Endothelial cell of umbilical vein (primary cell): ENCODE data around the gene CDC26. TPM values are rescaled to one million over a fixed set of nuclear protein-coding genes. Genes with fewer than 3 reads are reported as not detected.

Source experiments
- BruUV-seq: library from RNA; stranded (reverse); fragments of 400-500 nt; replicated peaks from 2 replicates; lab custom pipeline; 2021; lab: Mats Ljungman, UMichigan
- CTCF ChIA-PET: fragments of 300-600, 350-600 bp; sonication (Branson Sonifier 250); formaldehyde crosslinking; loops from one replicate; lab custom pipeline; 2021; ENCODE audit warnings: antibody characterized with exemption, inconsistent platforms; lab: Charles Lee
- POLR2A ChIA-PET: fragments of 300-600, 350-600 bp; sonication (Branson Sonifier 250); formaldehyde crosslinking; loops from one replicate; lab custom pipeline; 2021; ENCODE audit warnings: antibody characterized with exemption, inconsistent platforms; lab: Charles Lee
- DNase-seq: peaks from one replicate; pipeline ENCODE4 v3.0.0-alpha.2; 2011; ENCODE audit warnings: low read depth, low spot score
- FAIRE-seq: peaks from 2 replicates; lab custom pipeline; 2011; peaks lifted over from hg19 to GRCh38; lab: Jason Lieb, UNC
- H2AFZ ChIP-seq: 2 replicates; pipeline ENCODE4 v1.6.0; 2012; ENCODE audit warnings: low read depth, low read length, control low read depth, inconsistent platforms
- H3K27ac ChIP-seq: 2 replicates; pipeline ENCODE4 v1.5.1; 2011; ENCODE audit warnings: low read depth, mild to moderate bottlenecking, control low read depth, low read length, moderate library complexity; ENCODE audit not compliant: insufficient read depth
- H3K27me3 ChIP-seq, 2 experiments: 2 replicates each; pipeline versions ENCODE4 v1.6.0 to v1.6.1; 2011; ENCODE audit warnings: low read length in 2 of 2, mixed read lengths in 1 of 2; ENCODE audit not compliant: control insufficient read depth in 2 of 2, insufficient read depth in 2 of 2
- H3K36me3 ChIP-seq, 2 experiments: 2 replicates in 1 of 2; 3 replicates in 1 of 2; pipeline ENCODE4 v1.5.1; 2011; ENCODE audit warnings: low read length in 2 of 2, mild to moderate bottlenecking in 1 of 2, moderate library complexity in 1 of 2; ENCODE audit not compliant: control insufficient read depth in 2 of 2, insufficient read depth in 2 of 2; ENCODE audit errors: extremely low read depth in 1 of 2
- H3K4me1 ChIP-seq: 3 replicates; pipeline ENCODE4 v1.5.1; 2011; ENCODE audit warnings: mild to moderate bottlenecking, low read length; ENCODE audit not compliant: control insufficient read depth, insufficient read depth; ENCODE audit errors: extremely low read depth
- H3K4me2 ChIP-seq: 2 replicates; pipeline ENCODE4 v1.6.1; 2011; ENCODE audit warnings: low read length, control low read depth, mixed read lengths; ENCODE audit not compliant: insufficient read depth
- H3K4me3 ChIP-seq, 3 experiments: fragments of 200-600 bp in 1 of 3; sonication (generic), shearing (Covaris generic) in 1 of 3; replicated peaks in 1 of 3; 2 replicates each; pipeline ENCODE4 v1.5.1; 2011 to 2016; ENCODE audit warnings: control low read depth in 3 of 3, low read length in 3 of 3, mild to moderate bottlenecking in 2 of 3, inconsistent platforms in 1 of 3, low read depth in 1 of 3, moderate library complexity in 1 of 3; ENCODE audit not compliant: insufficient read depth in 1 of 3
- H3K79me2 ChIP-seq: 2 replicates; pipeline ENCODE4 v1.6.0; 2012; ENCODE audit warnings: low read length, inconsistent platforms; ENCODE audit not compliant: control insufficient read depth, insufficient read depth
- H3K9ac ChIP-seq: replicated peaks from 2 replicates; pipeline ENCODE3; 2011; ENCODE audit warnings: low read length, control low read depth; ENCODE audit not compliant: insufficient read depth; ENCODE audit errors: extremely low read depth
- H3K9me1 ChIP-seq: replicated peaks from 3 replicates; pipeline ENCODE4 v1.6.0; 2011; ENCODE audit warnings: mild to moderate bottlenecking, low read length; ENCODE audit not compliant: control insufficient read depth, insufficient read depth; ENCODE audit errors: extremely low read depth
- H3K9me3 ChIP-seq: replicated peaks from 2 replicates; pipeline ENCODE4 v1.5.1; 2012; ENCODE audit warnings: low read length, inconsistent platforms; ENCODE audit not compliant: control insufficient read depth, insufficient read depth
- H4K20me1 ChIP-seq: replicated peaks from 2 replicates; pipeline ENCODE3; 2011; ENCODE audit warnings: mild to moderate bottlenecking, low read length; ENCODE audit not compliant: control insufficient read depth, insufficient read depth; ENCODE audit errors: extremely low read depth
- EZH2 ChIP-seq: IDR thresholded peaks from 2 replicates; pipeline ENCODE4 v1.6.1; 2012; ENCODE audit warnings: borderline replicate concordance, low read depth, mild to moderate bottlenecking, moderate library complexity, low read length, inconsistent platforms; ENCODE audit not compliant: severe bottlenecking
- FOS ChIP-seq: IDR thresholded peaks from 2 replicates; pipeline ENCODE4 v1.6.1; 2011; ENCODE audit warnings: mild to moderate bottlenecking, low read length, moderate library complexity, borderline replicate concordance; ENCODE audit not compliant: insufficient read depth
- GATA2 ChIP-seq: IDR thresholded peaks from 2 replicates; pipeline ENCODE4 v1.7.0; 2011; ENCODE audit warnings: low read depth, mild to moderate bottlenecking, moderate library complexity, mixed read lengths, low read length; ENCODE audit not compliant: insufficient read length, insufficient read depth
- JUN ChIP-seq: IDR thresholded peaks from 2 replicates; pipeline ENCODE4 v1.6.1; 2011; ENCODE audit warnings: borderline replicate concordance, low read depth; ENCODE audit not compliant: insufficient read length, insufficient read depth
- MYC ChIP-seq: IDR thresholded peaks from one replicate; pipeline ENCODE4 v1.6.1; 2011; ENCODE audit warnings: mild to moderate bottlenecking, low read depth, low read length
- POLR2A ChIP-seq: IDR thresholded peaks from 2 replicates; pipeline ENCODE4 v1.6.1; 2012; ENCODE audit warnings: low read depth, mild to moderate bottlenecking, control low read depth, low read length
- POLR2AphosphoS5 ChIP-seq: IDR thresholded peaks from 2 replicates; pipeline ENCODE4 v1.6.1; 2012; ENCODE audit warnings: low read depth, mild to moderate bottlenecking, control low read depth, low read length, moderate library complexity; ENCODE audit not compliant: insufficient read depth
- dilution Hi-C: fragments of 300-500 bp; cut with MboI; formaldehyde crosslinking; loops from one replicate; pipeline ENCODE4 v1.15.0; 2019; ENCODE audit warnings: low sequenced_read_pairs; ENCODE audit not compliant: extremely low pct_ligation_motif_present
- intact Hi-C: fragments of 100-400 bp; cut with micrococcal nuclease; formaldehyde crosslinking; loops from one replicate; pipeline ENCODE4 v1.10.0; 2022
- polyA plus RNA-seq, 4 experiments: library from polyadenylated mRNA; depleted of rRNA in 3 of 4; stranded (reverse) in 3 of 4; unstranded in 1 of 4; fragments of >200 nt; gene quantifications; 2 replicates each; pipeline versions ENCODE4 v1.2.1 to v1.2.3, GENCODE V29; 2011 to 2012; ENCODE audit warnings: missing spikeins in 1 of 4
- total RNA-seq: library from RNA; stranded (reverse); gene quantifications from 2 replicates; pipeline ENCODE4 v1.2.3, GENCODE V29; 2021
- TF ChIP-seq, protein P1 (sequence below): IDR thresholded peaks from 2 replicates; pipeline ENCODE4 v1.6.1; 2011; ENCODE audit not compliant: insufficient read depth, insufficient read length
- TF ChIP-seq, protein P2 (sequence below), 2 donors: IDR thresholded peaks; 1 replicate in 1 of 2; 2 replicates in 1 of 2; pipeline ENCODE4 v1.5.1; 2011; ENCODE audit warnings: low read length in 2 of 2, mild to moderate bottlenecking in 2 of 2, moderate library complexity in 2 of 2, control low read depth in 1 of 2, inconsistent platforms in 1 of 2, low read depth in 1 of 2; ENCODE audit not compliant: insufficient read depth in 1 of 2; ENCODE audit errors: extremely low read depth in 1 of 2

CDC26 gene
- total and polyA plus RNA-seq, 2 donors (not counting 3 experiments of a cell fraction or from before 2014, with no cell fraction given) = 25.7 to 36.9 TPM

DNA sequence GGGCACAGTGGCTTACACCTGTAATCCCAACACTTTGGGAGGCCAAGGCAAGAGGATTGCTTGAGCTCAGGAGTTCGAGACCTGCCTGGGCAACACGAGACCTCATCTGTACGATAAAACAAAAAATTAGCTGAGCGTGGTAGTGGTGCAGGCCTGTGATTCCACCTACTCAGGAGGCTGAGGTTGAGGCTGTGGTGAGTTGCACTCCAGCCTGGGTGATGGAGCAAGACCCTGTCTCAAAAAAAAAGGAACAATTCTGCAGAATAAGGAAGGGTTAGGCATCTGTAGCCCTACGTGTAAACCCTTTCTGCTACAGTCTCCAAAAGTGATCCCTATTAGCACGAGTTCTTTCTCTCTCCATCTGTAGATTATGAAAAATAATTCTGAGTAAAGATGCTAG, 19.9 kb downstream of the CDC26 start:
- intact Hi-C loops = no loop called here
- DNase-seq (no peak), FAIRE-seq (no peak)
- Histone ChIP-seq H3K27ac (no peak overlapping the region), H3K4me1 (no peaks in the 10 kb centered on the region), H3K9me3 (no peaks in the 10 kb centered on the region), H3K27me3 (no peaks in the 10 kb centered on the region), H3K4me3 (no peak overlapping the region), H3K9me1 (no peaks in the 10 kb centered on the region), H3K9ac (no peak overlapping the region), H4K20me1 (no peaks in the 10 kb centered on the region), H3K79me2 (no peaks in the 10 kb centered on the region), H3K36me3 (peaks cover 5 to 10% of the 10 kb centered on the region in 2 experiments), H2AFZ (no peak overlapping the region), H3K4me2 (no peak overlapping the region)
- CTCF ChIA-PET = interaction anchor here (0.8 kb wide), 1 partner anchor 15 kb away, joined by 3 read pairs; no protein-coding TSS in a partner anchor
- no peak for TF ChIP-seq FOS
- no peak for TF ChIP-seq POLR2AphosphoS5
- TF ChIP-seq, protein P1, sequence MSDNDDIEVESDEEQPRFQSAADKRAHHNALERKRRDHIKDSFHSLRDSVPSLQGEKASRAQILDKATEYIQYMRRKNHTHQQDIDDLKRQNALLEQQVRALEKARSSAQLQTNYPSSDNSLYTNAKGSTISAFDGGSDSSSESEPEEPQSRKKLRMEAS = no peak
- TF ChIP-seq POLR2A = no peak
- no peak for TF ChIP-seq EZH2
- no peak for TF ChIP-seq GATA2
- no peak for TF ChIP-seq MYC
- TF ChIP-seq, protein P2, sequence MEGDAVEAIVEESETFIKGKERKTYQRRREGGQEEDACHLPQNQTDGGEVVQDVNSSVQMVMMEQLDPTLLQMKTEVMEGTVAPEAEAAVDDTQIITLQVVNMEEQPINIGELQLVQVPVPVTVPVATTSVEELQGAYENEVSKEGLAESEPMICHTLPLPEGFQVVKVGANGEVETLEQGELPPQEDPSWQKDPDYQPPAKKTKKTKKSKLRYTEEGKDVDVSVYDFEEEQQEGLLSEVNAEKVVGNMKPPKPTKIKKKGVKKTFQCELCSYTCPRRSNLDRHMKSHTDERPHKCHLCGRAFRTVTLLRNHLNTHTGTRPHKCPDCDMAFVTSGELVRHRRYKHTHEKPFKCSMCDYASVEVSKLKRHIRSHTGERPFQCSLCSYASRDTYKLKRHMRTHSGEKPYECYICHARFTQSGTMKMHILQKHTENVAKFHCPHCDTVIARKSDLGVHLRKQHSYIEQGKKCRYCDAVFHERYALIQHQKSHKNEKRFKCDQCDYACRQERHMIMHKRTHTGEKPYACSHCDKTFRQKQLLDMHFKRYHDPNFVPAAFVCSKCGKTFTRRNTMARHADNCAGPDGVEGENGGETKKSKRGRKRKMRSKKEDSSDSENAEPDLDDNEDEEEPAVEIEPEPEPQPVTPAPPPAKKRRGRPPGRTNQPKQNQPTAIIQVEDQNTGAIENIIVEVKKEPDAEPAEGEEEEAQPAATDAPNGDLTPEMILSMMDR (IDR thresholded peaks at IDR 0.05; ENCODE audit: extremely low read depth in 1 of 2, insufficient read depth in 1 of 2, low read depth in 1 of 2, low read length in 2 of 2) = no peak
- no peak for TF ChIP-seq JUN
- POLR2A ChIA-PET = no interaction called here
- BruUV-seq = no TSS peak
- dilution Hi-C loops = no loop called here
